Measurements from ENCODE around the gene CSNK1A1L. TPM values are rescaled to one million over a fixed set of nuclear protein-coding genes. Genes with fewer than 3 reads are reported as not detected.

CSNK1A1L gene
- total RNA-seq, 1 donor from 2014 or later, result not detected

- no peaks in the 10 kb centered on the region for H3K4me1 Mint-ChIP-seq
- no peaks in the 10 kb centered on the region for H3K9me3 Mint-ChIP-seq
- H3K4me1 ChIP-seq, result no peaks in the 10 kb centered on the region
- no peaks in the 10 kb centered on the region for H3K36me3 Mint-ChIP-seq
- H3K27ac ChIP-seq, result no peak overlapping the region
- no peak overlapping the region for H3K27ac Mint-ChIP-seq
- H3K27me3 Mint-ChIP-seq (ENCODE audit: insufficient read depth, low read depth), result peaks cover 2% of the 10 kb centered on the region
- no peaks in the 10 kb centered on the region for H3K27me3 ChIP-seq
- no peak for DNase-seq (ENCODE audit: low spot score)
- H3K79me2 ChIP-seq (ENCODE audit: low read depth), result no peaks in the 10 kb centered on the region
- H3K9me3 ChIP-seq (ENCODE audit: low read depth), result no peaks in the 10 kb centered on the region
- no peak overlapping the region for H3K4me2 ChIP-seq
- no peak overlapping the region for H2AFZ ChIP-seq (replicated peaks)
- no peaks in the 10 kb centered on the region for H3K36me3 ChIP-seq
- no peak overlapping the region for H3K9ac ChIP-seq
- H3F3A ChIP-seq (ENCODE audit: low read depth), result peaks cover 8% of the 10 kb centered on the region
- no peak overlapping the region for H3K4me3 ChIP-seq
- no peaks in the 10 kb centered on the region for H4K20me1 ChIP-seq (ENCODE audit: low read depth)
- no peak overlapping the region for H3K4me3 Mint-ChIP-seq
- no peak for TF ChIP-seq CTCF (IDR thresholded peaks at IDR 0.05)
- no peak for TF ChIP-seq EZH2 (IDR thresholded peaks at IDR 0.05)
- no peak for TF ChIP-seq EZH2phosphoT487 (IDR thresholded peaks at IDR 0.05)
These were observed 33.4 kb downstream of the CSNK1A1L start for GRCh38 chr13:37072024-37072423.

DNA sequence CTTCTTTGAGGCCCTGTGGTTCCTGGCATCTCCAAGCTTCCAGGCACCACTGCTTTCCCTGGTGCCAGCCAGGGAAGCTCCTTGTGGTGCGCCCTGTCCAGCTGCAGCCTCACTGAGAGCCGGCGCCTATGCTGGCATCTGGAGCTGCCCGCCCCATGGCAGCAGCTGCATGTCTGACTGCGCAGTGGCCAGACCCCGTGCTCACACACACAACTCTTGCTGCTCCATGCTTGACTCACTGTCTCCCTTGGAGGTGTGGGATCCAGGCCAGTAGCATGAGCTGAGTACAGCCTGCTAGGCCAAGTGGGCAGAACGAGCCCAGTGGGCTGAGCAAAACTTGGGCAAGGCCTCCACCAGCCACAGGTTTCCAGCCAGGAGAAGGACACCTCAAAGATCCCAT lies 34.5 kb downstream of the CSNK1A1L start:
- H3K79me2 ChIP-seq (ENCODE audit: low read depth), result no peaks in the 10 kb centered on the region
- Mint-ChIP-seq H3K36me3 (no peaks in the 10 kb centered on the region), H3K27me3 (ENCODE audit: insufficient read depth, low read depth) (peaks cover 2% of the 10 kb centered on the region), H3K4me1 (no peaks in the 10 kb centered on the region), H3K4me3 (no peak overlapping the region), H3K9me3 (no peaks in the 10 kb centered on the region), H3K27ac (no peak overlapping the region)
- no peak overlapping the region for H3K9ac ChIP-seq
- no peaks in the 10 kb centered on the region for H4K20me1 ChIP-seq (ENCODE audit: low read depth)
- TF ChIP-seq EZH2phosphoT487 (IDR thresholded peaks at IDR 0.05), result no peak
- H3K4me2 ChIP-seq, result no peak overlapping the region
- H3F3A ChIP-seq (ENCODE audit: low read depth), result peaks cover 8% of the 10 kb centered on the region
- no peaks in the 10 kb centered on the region for H3K4me1 ChIP-seq
- no peak overlapping the region for H3K4me3 ChIP-seq
- no peak overlapping the region for H3K27ac ChIP-seq
- no peaks in the 10 kb centered on the region for H3K36me3 ChIP-seq
- H3K9me3 ChIP-seq (ENCODE audit: low read depth), result no peaks in the 10 kb centered on the region
- DNase-seq (ENCODE audit: low spot score), result no peak
- no peaks in the 10 kb centered on the region for H3K27me3 ChIP-seq
- no peak overlapping the region for H2AFZ ChIP-seq (replicated peaks)

- H3K9me3 Mint-ChIP-seq, result no peaks in the 10 kb centered on the region
- H3K4me3 Mint-ChIP-seq, result no peak overlapping the region
- no peak for DNase-seq (ENCODE audit: low spot score)
- no peak overlapping the region for H3K4me2 ChIP-seq
- peaks cover 2% of the 10 kb centered on the region for H3F3A ChIP-seq (ENCODE audit: low read depth)
- no peaks in the 10 kb centered on the region for H3K36me3 ChIP-seq
- H3K27me3 Mint-ChIP-seq (ENCODE audit: insufficient read depth, low read depth), result peaks cover 2% of the 10 kb centered on the region
- H3K4me1 Mint-ChIP-seq, result no peaks in the 10 kb centered on the region
- H3K27me3 ChIP-seq, result no peaks in the 10 kb centered on the region
- TF ChIP-seq EZH2phosphoT487 (IDR thresholded peaks at IDR 0.05) (no peak), CTCF (IDR thresholded peaks at IDR 0.05) (no peak), EZH2 (IDR thresholded peaks at IDR 0.05) (no peak)
- H3K79me2 ChIP-seq (ENCODE audit: low read depth), result no peaks in the 10 kb centered on the region
- no peak overlapping the region for H2AFZ ChIP-seq (replicated peaks)
- no peaks in the 10 kb centered on the region for H3K9me3 ChIP-seq (ENCODE audit: low read depth)
- no peaks in the 10 kb centered on the region for H3K36me3 Mint-ChIP-seq
- no peak overlapping the region for H3K9ac ChIP-seq
- no peaks in the 10 kb centered on the region for H4K20me1 ChIP-seq (ENCODE audit: low read depth)
- no peak overlapping the region for H3K27ac ChIP-seq
- no peak overlapping the region for H3K27ac Mint-ChIP-seq
- no peaks in the 10 kb centered on the region for H3K4me1 ChIP-seq
- H3K4me3 ChIP-seq, result no peak overlapping the region
These were observed 35.2 kb downstream of the CSNK1A1L start for GRCh38 chr13:37070145-37070695.

DNA sequence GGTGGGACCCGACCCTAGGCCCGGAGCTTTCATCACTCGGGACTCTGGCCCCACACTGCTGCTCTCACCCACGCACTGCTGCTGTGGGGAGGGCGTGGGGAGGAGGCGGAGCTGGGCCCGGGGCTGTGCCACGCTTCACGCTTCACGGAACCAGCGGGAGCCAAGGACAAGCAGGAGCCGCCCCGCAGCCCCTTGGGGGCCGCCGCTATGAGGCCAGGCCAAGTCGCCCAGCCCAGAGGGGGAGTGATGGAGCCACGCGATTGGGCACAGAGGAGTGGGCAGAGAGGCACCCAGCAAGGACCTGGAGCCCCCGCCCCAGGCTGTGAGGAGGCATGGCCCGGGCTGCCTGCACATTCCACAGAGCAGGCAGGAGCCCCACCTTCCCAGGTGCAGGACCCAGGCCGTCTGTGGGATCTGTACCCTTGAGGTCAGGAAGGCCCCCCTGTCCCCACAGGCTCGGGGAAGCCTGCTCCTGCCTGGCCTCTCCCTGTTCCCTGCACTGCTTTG lies 35.8 kb downstream of the CSNK1A1L start:
- Mint-ChIP-seq H3K4me1 (no peaks in the 10 kb centered on the region), H3K27ac (no peak overlapping the region), H3K36me3 (no peaks in the 10 kb centered on the region), H3K27me3 (ENCODE audit: insufficient read depth, low read depth) (peaks cover 2% of the 10 kb centered on the region), H3K9me3 (no peaks in the 10 kb centered on the region), H3K4me3 (no peak overlapping the region)
- H3K36me3 ChIP-seq, result no peaks in the 10 kb centered on the region
- H3K9me3 ChIP-seq (ENCODE audit: low read depth), result no peaks in the 10 kb centered on the region
- H3K4me2 ChIP-seq, result no peak overlapping the region
- no peak overlapping the region for H2AFZ ChIP-seq (replicated peaks)
- H3F3A ChIP-seq (ENCODE audit: low read depth), result no peaks in the 10 kb centered on the region
- H3K79me2 ChIP-seq (ENCODE audit: low read depth), result no peaks in the 10 kb centered on the region
- H3K27ac ChIP-seq, result no peak overlapping the region
- H3K4me3 ChIP-seq, result no peak overlapping the region
- H3K4me1 ChIP-seq, result no peaks in the 10 kb centered on the region
- no peaks in the 10 kb centered on the region for H4K20me1 ChIP-seq (ENCODE audit: low read depth)
- H3K27me3 ChIP-seq, result no peaks in the 10 kb centered on the region
- DNase-seq (ENCODE audit: low spot score), result no peak
- TF ChIP-seq CTCF (IDR thresholded peaks at IDR 0.05) (no peak), EZH2phosphoT487 (IDR thresholded peaks at IDR 0.05) (no peak), EZH2 (IDR thresholded peaks at IDR 0.05) (no peak)
- H3K9ac ChIP-seq, result no peak overlapping the region

Data from neural progenitor cell (in vitro differentiated cells).